ENCODE data around the gene ATP2B2.

GRCh38 chr3:10397879-10398278 is 107.5 kb downstream of the ATP2B2 start:
- no peak for TF ChIP-seq SRF (CRISPR knock-in tag; IDR thresholded peaks at IDR 0.05)
- TF ChIP-seq ESRRB (CRISPR knock-in tag; IDR thresholded peaks at IDR 0.05; ENCODE audit: borderline replicate concordance) = no peak
- TF ChIP-seq CTCF (IDR thresholded peaks at IDR 0.05 in 2 of 3, conservative IDR thresholded peaks at IDR 0.05 in 1 of 3; ENCODE audit: insufficient read depth in 2 of 3, low read depth in 1 of 3, low read length in 3 of 3) = no peak
- no peak for TF ChIP-seq ZBTB33 (CRISPR knock-in tag; IDR thresholded peaks at IDR 0.05)
- no peak for TF ChIP-seq KHSRP (IDR thresholded peaks at IDR 0.05)
- TF ChIP-seq ZBTB7A (IDR thresholded peaks at IDR 0.05; ENCODE audit: borderline replicate concordance, control insufficient read depth, low read depth, low read length) = no peak
- TF ChIP-seq EP300 (IDR thresholded peaks at IDR 0.05; ENCODE audit: low read length) = no peak
- TF ChIP-seq POLR2AphosphoS5 (IDR thresholded peaks at IDR 0.05; ENCODE audit: control insufficient read depth, insufficient read depth, low read depth, low read length) = no peak
- no peak for TF ChIP-seq SP1 (CRISPR knock-in tag; IDR thresholded peaks at IDR 0.05)
- TF ChIP-seq ZNF165 (CRISPR knock-in tag; IDR thresholded peaks at IDR 0.05; ENCODE audit: borderline replicate concordance) = no peak
- no peak for TF ChIP-seq DPF2 (IDR thresholded peaks at IDR 0.05)
- TF ChIP-seq HNRNPH1 (optimal IDR thresholded peaks at IDR 0.05; ENCODE audit: low read depth, low read length) = no peak
- TF ChIP-seq ATF6 (CRISPR knock-in tag; IDR thresholded peaks at IDR 0.05) = no peak
- TF ChIP-seq ZNF512 (tag; IDR thresholded peaks at IDR 0.05) = no peak
